Endodermal cell (in vitro differentiated cells): Measurements from ENCODE around the gene SLC12A9. TPM values are rescaled to one million over a fixed set of nuclear protein-coding genes. Genes with fewer than 3 reads are reported as not detected.
A peak's percentile ranks its signal among the peaks of the same experiment; 100 is the strongest.

ENCODE experiments used
- DNase-seq: peaks from one replicate; pipeline ENCODE4 v3.0.0-alpha.2; 2017
- H3K27ac ChIP-seq: 2 replicates; pipeline ENCODE4 v1.5.1; 2013; ENCODE audit warnings: mild to moderate bottlenecking, low read depth, low read length, moderate library complexity
- H3K27me3 ChIP-seq: 2 replicates; pipeline ENCODE4 v1.6.1; 2013; ENCODE audit warnings: mild to moderate bottlenecking, low read length, moderate library complexity; ENCODE audit not compliant: insufficient read depth, control insufficient read depth, poor library complexity, severe bottlenecking
- H3K36me3 ChIP-seq: 2 replicates; pipeline ENCODE4 v1.7.0; 2013; ENCODE audit warnings: mild to moderate bottlenecking, low read length, moderate library complexity; ENCODE audit not compliant: control insufficient read depth, insufficient read depth
- H3K4me1 ChIP-seq: one replicate; pipeline ENCODE4 v1.7.0; 2013; ENCODE audit warnings: low read length; ENCODE audit not compliant: control insufficient read depth, insufficient read depth
- H3K4me3 ChIP-seq: 2 replicates; pipeline ENCODE4 v1.5.1; 2013; ENCODE audit warnings: mild to moderate bottlenecking, low read length, moderate library complexity
- H3K9ac ChIP-seq: 2 replicates; pipeline ENCODE4 v1.6.1; 2013; ENCODE audit warnings: mild to moderate bottlenecking, low read length, moderate library complexity; ENCODE audit not compliant: poor library complexity, severe bottlenecking; ENCODE audit errors: extremely low read depth
- H3K9me3 ChIP-seq: 2 replicates; pipeline ENCODE4 v1.6.1; 2013; ENCODE audit warnings: mild to moderate bottlenecking, low read length, moderate library complexity; ENCODE audit not compliant: control insufficient read depth
- H3K27ac Mint-ChIP-seq: 2 replicates; pipeline ENCODE4 v1.8.0; 2020; ENCODE audit warnings: mixed read lengths
- H3K27me3 Mint-ChIP-seq: 2 replicates; pipeline ENCODE4 v1.8.0; 2021; ENCODE audit warnings: mild to moderate bottlenecking, mixed read lengths; ENCODE audit not compliant: insufficient read depth
- H3K36me3 Mint-ChIP-seq: 2 replicates; pipeline ENCODE4 v1.8.0; 2020; ENCODE audit warnings: low read depth, mixed read lengths
- H3K4me1 Mint-ChIP-seq: 2 replicates; pipeline ENCODE4 v1.8.0; 2020; ENCODE audit warnings: mixed read lengths
- H3K4me3 Mint-ChIP-seq: 2 replicates; pipeline ENCODE4 v1.8.0; 2020; ENCODE audit warnings: mild to moderate bottlenecking, moderate library complexity, mixed read lengths
- H3K9me3 Mint-ChIP-seq: 2 replicates; pipeline ENCODE4 v1.8.0; 2020; ENCODE audit warnings: mild to moderate bottlenecking, mixed read lengths
- CTCF ChIP-seq: fragments of 200-600 bp; sonication (generic); conservative IDR thresholded peaks from 2 replicates; pipeline ENCODE4 v1.5.0; 2021; ENCODE audit warnings: antibody characterized with exemption, mild to moderate bottlenecking
- WGBS, 2 experiments: methylation state at CpG; one replicate each; pipeline versions ENCODE4 v1.1.5 to v1.1.7; 2013; ENCODE audit warnings: missing lambda C conversion rate in 2 of 2, mixed read lengths in 1 of 2; ENCODE audit not compliant: insufficient coverage in 1 of 2, insufficient read length in 1 of 2; 5-methylcytosine and 5-hydroxymethylcytosine counted together
- total RNA-seq, 2 donors: library from RNA; stranded (reverse); fragmentation: NEBNext Ultra II Directional in 1 of 2; extraction: Animal tissue kit (Norgen Biotek cat#: 25700) in 1 of 2; gene quantifications; 2 replicates in 1 of 2; 3 replicates in 1 of 2; pipeline ENCODE4 v1.2.1, GENCODE V29; 2021

Gene SLC12A9
- total RNA-seq, 2 donors from 2014 or later, result 22.5 to 35.1 TPM

GRCh38 chr7:100823534-100823933 is 29.0 kb upstream of the SLC12A9 start:
- Mint-ChIP-seq H3K36me3 (peaks cover 51% of the 10 kb centered on the region), H3K4me1 (peaks cover 14% of the 10 kb centered on the region), H3K27me3 (no peaks in the 10 kb centered on the region), H3K27ac (no peak overlapping the region), H3K9me3 (no peaks in the 10 kb centered on the region), H3K4me3 (no peak overlapping the region)
- H3K27me3 ChIP-seq, result no peaks in the 10 kb centered on the region
- H3K27ac ChIP-seq, result no peak overlapping the region
- H3K4me3 ChIP-seq, result no peak overlapping the region
- DNase-seq, result no peak
- no peaks in the 10 kb centered on the region for H3K9me3 ChIP-seq
- no peak overlapping the region for H3K9ac ChIP-seq
- no peaks in the 10 kb centered on the region for H3K4me1 ChIP-seq
- 96 to 98% methylated on average over 28 to 31 of the region's 31 CpGs for WGBS, 2 experiments
- H3K36me3 ChIP-seq, result peaks cover 53% of the 10 kb centered on the region
- no peak for TF ChIP-seq CTCF

GRCh38 chr7:100824499-100825214 is 27.9 kb upstream of the SLC12A9 start:
- H3K9me3 ChIP-seq, result no peaks in the 10 kb centered on the region
- Mint-ChIP-seq H3K9me3 (no peaks in the 10 kb centered on the region), H3K36me3 (peaks cover 40% of the 10 kb centered on the region), H3K4me3 (peak overlapping the region; percentile 93), H3K27me3 (no peaks in the 10 kb centered on the region), H3K4me1 (peaks cover 16% of the 10 kb centered on the region), H3K27ac (no peak overlapping the region)
- DNase-seq, result no peak
- no peaks in the 10 kb centered on the region for H3K4me1 ChIP-seq
- peak overlapping the region; percentile 99 for H3K4me3 ChIP-seq
- no peaks in the 10 kb centered on the region for H3K27me3 ChIP-seq
- no peak for TF ChIP-seq CTCF
- H3K36me3 ChIP-seq, result peaks cover 42% of the 10 kb centered on the region
- no peak overlapping the region for H3K9ac ChIP-seq
- no peak overlapping the region for H3K27ac ChIP-seq
- 86 to 89% methylated on average over 3 to 18 of the region's 18 CpGs for WGBS, 2 experiments

GRCh38 chr7:100825215-100825671 is 27.3 kb upstream of the SLC12A9 start:
- H3K9ac ChIP-seq, result peak overlapping the region; percentile 78
- H3K27ac ChIP-seq, result no peak overlapping the region
- peaks cover 36% of the 10 kb centered on the region for H3K36me3 ChIP-seq
- H3K27me3 ChIP-seq, result no peaks in the 10 kb centered on the region
- H3K4me1 ChIP-seq, result no peaks in the 10 kb centered on the region
- H3K36me3 Mint-ChIP-seq, result peaks cover 34% of the 10 kb centered on the region
- peak overlapping the region; percentile 99 for H3K4me3 ChIP-seq
- no peaks in the 10 kb centered on the region for H3K9me3 Mint-ChIP-seq
- peak; percentile 57 for DNase-seq
- H3K4me1 Mint-ChIP-seq, result peaks cover 16% of the 10 kb centered on the region
- no peaks in the 10 kb centered on the region for H3K27me3 Mint-ChIP-seq
- peak overlapping the region; percentile 93 for H3K4me3 Mint-ChIP-seq
- 27 to 36% methylated on average over 7 to 16 of the region's 16 CpGs for WGBS, 2 experiments
- no peak for TF ChIP-seq CTCF
- peak overlapping the region; percentile 92 for H3K27ac Mint-ChIP-seq
- no peaks in the 10 kb centered on the region for H3K9me3 ChIP-seq
